SU-DHL-6 (cell line): Measurements from ENCODE around the gene CRYZ.

Experiments
- CTCF ChIP-seq: fragments of 200-600 bp; sonication (generic); IDR thresholded peaks from one replicate; pipeline ENCODE4 v1.5.1; 2017; ENCODE audit warnings: antibody characterized with exemption, mild to moderate bottlenecking, low read length, moderate library complexity; ENCODE audit not compliant: insufficient read depth, poor library complexity, severe bottlenecking
- EZH2phosphoT487 ChIP-seq: fragments of 200-600 bp; sonication (generic), shearing (Covaris generic); conservative IDR thresholded peaks from 2 replicates; pipeline ENCODE4 v1.6.1; 2018; ENCODE audit warnings: mild to moderate bottlenecking, antibody characterized with exemption, low read length, moderate library complexity, mixed read lengths

DNA sequence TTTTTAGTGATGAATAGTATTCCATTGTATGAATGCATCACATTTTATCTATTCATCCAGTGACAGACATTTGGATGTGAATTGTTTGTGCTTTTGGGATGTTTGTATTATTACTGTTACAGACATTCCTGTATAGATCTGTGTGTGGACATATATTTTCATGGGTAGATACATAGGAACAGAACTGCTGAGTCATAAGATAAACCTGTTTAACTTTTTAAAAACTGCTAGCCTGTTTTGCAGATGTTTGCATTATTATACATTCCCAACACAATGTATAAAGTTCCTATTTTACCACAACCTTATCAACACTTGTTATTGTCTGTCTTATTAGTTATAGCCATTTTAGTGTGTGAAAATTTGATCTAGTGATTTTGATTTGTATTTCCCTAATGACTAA is 46.9 kb upstream of the CRYZ start:
- no peak for TF ChIP-seq CTCF
- no peak for TF ChIP-seq EZH2phosphoT487
